ENCODE results near the gene NEK8.

NEK8 gene

GRCh38 chr17:28737316-28737715, 8.7 kb downstream of the NEK8 start:
- no peak overlapping the region for H3K4me3 ChIP-seq (replicated peaks; ENCODE audit: low read depth, low read length)
- DNase-seq (ENCODE audit: low read depth), result no peak
- TF ChIP-seq CTCF (IDR thresholded peaks at IDR 0.05; ENCODE audit: low read length, missing control alignments), result no peak

DNA sequence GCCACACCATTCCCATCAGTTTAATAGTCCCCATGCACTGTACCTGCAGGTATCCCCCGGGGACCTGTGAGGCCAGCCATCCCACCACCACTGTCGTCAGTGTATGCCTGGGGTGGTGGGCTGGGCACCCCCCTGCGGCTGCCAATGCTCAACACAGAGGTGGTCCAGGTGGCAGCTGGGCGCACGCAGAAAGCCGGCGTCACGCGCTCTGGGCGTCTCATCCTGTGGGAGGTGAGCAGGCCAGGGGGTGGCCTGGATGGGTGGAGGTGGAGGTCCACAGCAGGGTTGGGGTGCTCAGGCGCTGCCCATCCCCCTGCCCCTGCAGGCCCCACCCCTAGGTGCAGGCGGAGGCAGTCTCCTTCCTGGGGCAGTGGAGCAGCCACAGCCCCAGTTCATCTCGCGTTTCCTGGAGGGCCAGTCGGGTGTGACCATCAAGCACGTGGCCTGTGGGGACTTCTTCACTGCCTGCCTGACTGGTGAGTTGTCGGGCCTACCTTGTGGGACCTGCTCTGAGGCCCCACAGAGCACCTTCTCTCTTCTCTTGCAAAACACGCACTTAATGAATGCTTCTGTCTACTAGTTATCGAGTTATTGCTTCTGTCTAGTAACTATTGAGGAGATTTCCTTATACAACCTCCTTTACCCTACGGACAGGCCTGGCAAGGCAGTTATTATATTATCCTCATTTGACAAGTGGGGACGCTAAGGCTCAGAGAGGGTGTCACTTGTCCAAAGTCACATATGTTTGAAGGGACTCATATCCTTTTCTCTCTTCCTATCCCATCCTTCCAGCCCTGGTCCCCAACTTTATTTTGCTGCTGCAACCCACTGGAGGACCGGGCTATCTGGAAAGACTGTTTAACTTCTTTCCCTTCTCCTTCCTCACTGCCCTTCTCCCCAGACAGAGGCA, 9.4 kb downstream of the NEK8 start:
- no peak for DNase-seq (ENCODE audit: low read depth)
- no peak for TF ChIP-seq CTCF (IDR thresholded peaks at IDR 0.05; ENCODE audit: low read length, missing control alignments)
- H3K4me3 ChIP-seq (replicated peaks; ENCODE audit: low read depth, low read length), result no peak overlapping the region

DNA sequence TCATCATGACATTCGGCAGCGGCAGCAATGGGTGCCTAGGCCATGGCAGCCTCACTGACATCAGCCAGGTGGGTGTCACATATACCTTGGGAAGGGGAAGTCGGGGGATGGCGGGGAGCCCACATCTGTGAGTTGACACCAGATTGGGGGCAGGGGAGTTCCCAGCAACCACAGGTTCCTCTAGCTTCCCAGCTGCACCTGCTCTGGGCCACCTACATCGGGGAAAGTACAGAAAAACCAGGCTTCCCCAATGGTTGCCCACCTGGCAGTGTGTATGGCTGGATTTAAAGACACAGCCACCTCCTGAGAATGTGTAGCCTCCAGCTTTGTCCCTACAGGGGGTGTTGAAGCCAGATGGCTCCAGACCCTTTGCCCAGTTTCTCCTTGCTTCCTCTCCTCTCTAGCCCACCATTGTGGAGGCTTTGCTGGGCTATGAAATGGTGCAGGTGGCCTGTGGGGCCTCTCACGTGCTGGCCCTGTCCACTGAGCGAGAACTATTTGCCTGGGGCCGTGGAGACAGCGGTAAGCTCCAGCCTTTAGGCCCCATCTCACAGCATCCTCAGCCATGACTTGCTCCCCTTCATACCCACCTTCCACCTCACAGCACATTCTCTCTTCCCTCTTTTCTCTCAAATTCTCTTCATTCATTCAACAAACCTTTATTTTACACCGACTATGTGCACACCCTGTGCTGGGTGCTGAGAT, 10.2 kb downstream of the NEK8 start:
- no peak for TF ChIP-seq CTCF (IDR thresholded peaks at IDR 0.05; ENCODE audit: low read length, missing control alignments)
- DNase-seq (ENCODE audit: low read depth), result no peak
- H3K4me3 ChIP-seq (replicated peaks; ENCODE audit: low read depth, low read length), result no peak overlapping the region

DNA sequence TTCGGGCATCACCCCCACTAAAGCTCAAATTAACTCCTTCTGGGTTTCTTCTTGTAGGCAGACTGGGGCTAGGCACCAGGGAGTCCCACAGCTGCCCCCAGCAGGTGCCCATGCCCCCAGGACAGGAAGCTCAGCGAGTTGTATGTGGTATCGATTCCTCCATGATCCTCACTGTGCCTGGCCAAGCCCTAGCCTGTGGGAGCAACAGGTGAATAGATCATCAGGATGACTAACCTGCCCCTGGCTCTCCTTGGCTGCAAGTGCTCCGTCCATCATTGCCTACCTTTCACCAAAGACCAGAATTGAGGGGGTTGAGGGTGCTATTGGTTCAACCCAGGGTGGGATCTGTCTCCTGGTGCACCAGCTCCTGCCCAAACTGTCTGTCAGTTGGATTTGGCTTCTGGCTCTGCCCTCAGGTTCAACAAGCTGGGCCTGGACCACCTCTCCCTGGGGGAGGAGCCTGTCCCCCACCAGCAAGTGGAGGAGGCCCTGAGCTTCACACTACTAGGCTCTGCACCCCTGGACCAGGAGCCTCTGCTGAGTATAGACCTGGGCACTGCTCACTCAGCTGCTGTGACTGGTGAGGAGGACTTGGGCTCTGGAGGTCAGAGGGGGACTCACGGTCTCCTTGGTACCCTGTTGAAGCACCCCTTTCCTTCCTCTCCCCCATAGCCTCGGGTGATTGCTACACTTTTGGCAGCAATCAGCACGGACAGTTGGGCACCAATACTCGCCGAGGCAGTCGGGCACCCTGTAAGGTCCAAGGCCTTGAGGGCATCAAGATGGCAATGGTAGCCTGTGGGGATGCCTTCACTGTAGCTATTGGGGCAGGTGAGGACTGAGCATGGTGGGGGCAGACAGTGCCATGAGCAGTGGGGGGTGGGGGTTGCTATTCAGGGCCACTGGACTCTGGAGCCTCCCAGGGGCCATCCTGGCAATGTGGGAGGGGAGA, 12.1 kb downstream of the NEK8 start:
- no peak for DNase-seq (ENCODE audit: low read depth)
- TF ChIP-seq CTCF (IDR thresholded peaks at IDR 0.05; ENCODE audit: low read length, missing control alignments), result no peak
- H3K4me3 ChIP-seq (replicated peaks; ENCODE audit: low read depth, low read length), result no peak overlapping the region

- H3K4me3 ChIP-seq (replicated peaks; ENCODE audit: low read depth, low read length), result no peak overlapping the region
- no peak for DNase-seq (ENCODE audit: low read depth)
- no peak for TF ChIP-seq CTCF (IDR thresholded peaks at IDR 0.05; ENCODE audit: low read length, missing control alignments)
Measured at GRCh38 chr17:28741358-28742349, 13.1 kb downstream of the NEK8 start.

Data from fibroblast of pulmonary artery (primary cell).